ENCODE results near the gene COQ10A. TPM values are rescaled to one million over a fixed set of nuclear protein-coding genes. Genes with fewer than 3 reads are reported as not detected.
"Not testable (repeated sequence)": the region's sequence is repeated elsewhere in the genome, so short reads cannot be mapped to it uniquely, and the experiment has no call there.

The COQ10A gene
- total RNA-seq, 2 experiments from 2014 or later: 7.9 to 9.6 TPM

DNA sequence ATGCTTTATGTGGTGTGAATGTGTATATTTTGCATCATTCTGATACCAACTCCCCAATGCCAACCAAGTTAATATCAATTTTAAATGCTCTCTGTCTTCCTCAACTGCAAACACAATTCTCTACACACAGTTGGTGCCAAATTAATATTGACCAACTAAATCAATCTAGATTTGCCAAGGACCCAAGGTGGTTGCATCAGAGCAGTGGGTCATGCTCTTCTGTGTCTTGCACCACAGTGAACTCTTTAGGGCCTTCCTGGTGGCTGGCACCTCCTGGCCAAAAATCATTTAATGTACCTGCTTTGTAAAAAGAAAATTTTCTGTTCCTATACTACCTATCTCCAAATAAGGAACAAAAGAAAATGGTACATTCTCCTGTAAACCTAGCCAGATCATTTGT is 14.1 kb downstream of the COQ10A start:
- POLR2A ChIA-PET: interaction anchor here (1.0 to 1.3 kb wide), 2 partner anchors 8 to 12 kb away, joined by 3 to 4 read pairs; no protein-coding TSS in a partner anchor

DNA sequence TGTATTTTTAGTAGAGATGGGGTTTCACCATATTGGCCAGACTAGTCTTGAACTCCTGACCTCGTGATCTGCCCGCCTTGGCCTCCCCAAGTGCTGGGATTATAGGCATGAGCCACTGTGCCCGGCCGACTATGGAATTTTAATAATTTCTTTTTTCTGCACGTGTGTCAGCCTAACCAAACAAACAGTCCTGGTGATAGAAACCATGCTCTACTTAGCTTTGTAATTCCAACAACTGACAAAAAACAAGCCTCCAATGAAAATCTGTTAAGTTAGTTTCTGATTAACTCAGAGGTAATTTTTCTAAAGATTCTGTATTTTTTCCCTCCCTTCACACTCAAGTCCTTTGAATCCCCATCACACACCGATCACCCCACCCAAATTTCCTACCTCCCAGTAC is 15.3 kb downstream of the COQ10A start:
- peaks cover 6% of the 10 kb centered on the region for H3K4me1 Mint-ChIP-seq (ENCODE audit: low read depth)
- intact Hi-C loops (cut with micrococcal nuclease): no loop called here
- CTCF ChIA-PET: interaction anchor here (1.0 kb wide), 1 partner anchor 24 kb away, joined by 3 read pairs; the partner anchor contains the start of gene ANKRD52
- H3K4me3 Mint-ChIP-seq: no peak overlapping the region
- H3K9me3 Mint-ChIP-seq: no peaks in the 10 kb centered on the region
- H3K36me3 Mint-ChIP-seq (ENCODE audit: low read depth): peaks cover 44% of the 10 kb centered on the region
- no peak for ATAC-seq
- no peak overlapping the region for H3K27ac Mint-ChIP-seq
- H3K27me3 Mint-ChIP-seq: no peaks in the 10 kb centered on the region
- DNase-seq: no peak
- POLR2A ChIA-PET: interaction anchor here (2.0 kb wide), 1 partner anchor 11 kb away, joined by 6 read pairs; no protein-coding TSS in a partner anchor
- TF ChIP-seq CTCF (IDR thresholded peaks at IDR 0.05): no peak

More for the DNA sequence above, 14.1 kb downstream of the COQ10A start:
- no peak for TF ChIP-seq CTCF (IDR thresholded peaks at IDR 0.05)
- peaks cover 38% of the 10 kb centered on the region for H3K36me3 Mint-ChIP-seq (ENCODE audit: low read depth)
- H3K27ac Mint-ChIP-seq: no peak overlapping the region
- no peaks in the 10 kb centered on the region for H3K9me3 Mint-ChIP-seq
- no peak overlapping the region for H3K4me3 Mint-ChIP-seq
- H3K27me3 Mint-ChIP-seq: no peaks in the 10 kb centered on the region
- intact Hi-C loops (cut with micrococcal nuclease): no loop called here
- CTCF ChIA-PET: no interaction called here
- DNase-seq (no peak), ATAC-seq (no peak)
- H3K4me1 Mint-ChIP-seq (ENCODE audit: low read depth): peaks cover 2% of the 10 kb centered on the region

- Mint-ChIP-seq H3K4me3 (no peak overlapping the region), H3K9me3 (no peaks in the 10 kb centered on the region), H3K27ac (no peak overlapping the region), H3K27me3 (no peaks in the 10 kb centered on the region), H3K36me3 (ENCODE audit: low read depth) (peaks cover 44% of the 10 kb centered on the region), H3K4me1 (ENCODE audit: low read depth) (peaks cover 6% of the 10 kb centered on the region)
- DNase-seq (no peak), ATAC-seq (no peak)
- ChIA-PET POLR2A (interaction anchor here (2.0 kb wide), 1 partner anchor 12 kb away, joined by 6 read pairs; no protein-coding TSS in a partner anchor), CTCF (interaction anchor here (1.1 to 1.8 kb wide), 2 partner anchors 182 to 232 kb away, joined by 3 to 4 read pairs; no protein-coding TSS in a partner anchor)
- TF ChIP-seq CTCF (IDR thresholded peaks at IDR 0.05): no peak
- intact Hi-C loops (cut with micrococcal nuclease): no loop called here
Measured at GRCh38 chr12:56282579-56282978, 15.8 kb downstream of the COQ10A start.

DNA sequence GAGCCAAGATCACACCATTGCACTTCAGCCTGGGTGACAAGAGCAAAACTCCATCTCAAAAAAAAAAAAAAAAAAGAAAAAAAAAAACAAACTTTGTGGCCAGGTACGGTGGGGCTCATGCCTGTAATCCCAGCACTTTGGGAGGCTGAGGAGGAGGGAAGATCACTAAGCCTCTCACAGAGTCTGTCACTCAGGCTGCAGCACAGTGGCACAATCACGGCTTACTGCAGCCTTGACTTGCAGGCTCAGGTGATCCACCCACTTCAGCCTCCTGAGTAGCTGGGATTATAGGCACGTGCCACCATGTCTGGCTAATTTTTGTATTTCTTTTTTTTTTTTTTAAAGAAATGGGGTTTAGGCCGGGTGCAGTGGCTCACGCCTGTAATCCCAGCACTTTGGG is 17.5 kb downstream of the COQ10A start:
- POLR2A ChIA-PET: interaction anchor here (2.0 kb wide), 1 partner anchor 13 kb away, joined by 6 read pairs; no protein-coding TSS in a partner anchor
- H3K27ac Mint-ChIP-seq; ATAC-seq; H3K27me3 Mint-ChIP-seq; intact Hi-C loops (cut with micrococcal nuclease); CTCF ChIA-PET; H3K4me3 Mint-ChIP-seq; H3K4me1 Mint-ChIP-seq (ENCODE audit: low read depth); DNase-seq; H3K9me3 Mint-ChIP-seq: not testable (repeated sequence)
- H3K36me3 Mint-ChIP-seq (ENCODE audit: low read depth): peaks cover 39% of the 10 kb centered on the region

DNA sequence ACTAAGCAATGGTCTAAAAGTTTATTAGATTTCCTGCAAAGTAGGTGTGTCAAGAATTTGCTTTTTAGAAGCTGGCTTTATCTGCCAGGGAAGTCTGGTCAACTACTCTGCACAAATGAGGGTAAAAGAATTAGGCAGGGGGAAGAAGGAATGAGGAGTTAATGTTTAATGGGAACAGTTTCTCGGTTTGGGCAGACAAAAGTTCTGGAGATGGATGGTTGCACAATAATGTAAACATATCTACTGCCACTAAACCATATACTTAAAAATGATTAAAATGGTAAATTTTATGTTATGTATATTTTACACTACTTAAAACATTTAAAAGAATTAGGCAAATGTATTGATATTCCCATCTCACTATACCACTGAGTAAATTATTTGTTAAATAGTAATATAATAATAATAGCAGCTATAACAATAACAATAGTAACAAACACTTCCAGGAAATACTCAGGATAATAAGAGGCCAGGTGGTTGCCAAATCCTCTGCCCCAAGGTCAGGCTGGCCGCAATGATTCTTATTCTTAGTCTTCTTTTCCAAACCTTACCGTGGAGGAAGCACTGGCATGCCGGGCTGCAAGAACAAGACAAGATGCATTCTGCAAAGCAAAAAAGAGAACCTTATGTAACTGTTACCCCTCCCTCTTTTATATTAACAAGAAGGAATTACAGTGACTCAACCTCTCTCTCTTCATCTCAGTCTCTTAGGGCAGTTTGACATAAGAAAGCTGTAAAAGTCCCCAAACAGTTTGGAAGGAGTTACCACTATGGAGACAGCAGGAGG is 19.5 kb downstream of the COQ10A start:
- H3K4me3 Mint-ChIP-seq: no peak overlapping the region
- DNase-seq: no peak
- ChIA-PET CTCF (interaction anchor here (0.9 to 1.8 kb wide), 6 partner anchors 12 to 97 kb away, joined by 3 to 6 read pairs (median 4); partner anchors contain the start of genes ANKRD52 and SMARCC2), POLR2A (interaction anchor here (0.6 to 2.0 kb wide), 4 partner anchors 11 to 20 kb away, joined by 3 to 9 read pairs (median 5); partner anchors contain the start of genes COQ10A and CS)
- peak overlapping the region; percentile 58 for H3K27ac Mint-ChIP-seq
- peaks cover 10% of the 10 kb centered on the region for H3K4me1 Mint-ChIP-seq (ENCODE audit: low read depth)
- no peaks in the 10 kb centered on the region for H3K9me3 Mint-ChIP-seq
- peaks cover 47% of the 10 kb centered on the region for H3K36me3 Mint-ChIP-seq (ENCODE audit: low read depth)
- H3K27me3 Mint-ChIP-seq: no peaks in the 10 kb centered on the region
- ATAC-seq: no peak
- intact Hi-C loops (cut with micrococcal nuclease): no loop called here
- no peak for TF ChIP-seq CTCF (IDR thresholded peaks at IDR 0.05)

All from activated CD8-positive, alpha-beta T cell treated with anti-CD3 and anti-CD28 coated beads for 36 hours (primary cell).